Measurements from ENCODE around the gene PNRC2. TPM values are rescaled to one million over a fixed set of nuclear protein-coding genes. Genes with fewer than 3 reads are reported as not detected.

The PNRC2 gene
- total and polyA plus RNA-seq, 2 donors (not counting 1 experiment from before 2014, with no cell fraction given), result 84.4 to 96.6 TPM

DNA sequence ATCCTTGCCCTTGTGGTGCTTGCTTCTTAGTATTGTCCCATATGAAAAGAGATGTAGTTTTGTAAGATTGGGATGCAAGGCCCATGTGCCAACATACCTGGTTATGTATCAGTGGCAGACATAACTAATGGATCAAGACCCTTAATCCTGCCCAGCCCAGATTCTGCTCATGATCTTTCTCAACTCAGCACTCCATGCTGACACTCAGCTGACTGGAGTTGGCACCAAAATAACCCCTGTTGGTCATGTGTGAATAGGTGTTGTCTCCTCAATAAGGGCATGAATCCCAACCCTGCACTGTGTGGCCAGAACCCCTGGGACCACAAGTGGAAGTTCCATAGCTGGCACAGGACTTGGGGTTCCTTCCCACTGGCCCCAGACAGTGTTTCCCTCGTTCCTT, 32.5 kb upstream of the PNRC2 start:
- TF ChIP-seq EZH2 (IDR thresholded peaks at IDR 0.05; ENCODE audit: low read length, missing control alignments), result no peak
- TF ChIP-seq, protein P1, sequence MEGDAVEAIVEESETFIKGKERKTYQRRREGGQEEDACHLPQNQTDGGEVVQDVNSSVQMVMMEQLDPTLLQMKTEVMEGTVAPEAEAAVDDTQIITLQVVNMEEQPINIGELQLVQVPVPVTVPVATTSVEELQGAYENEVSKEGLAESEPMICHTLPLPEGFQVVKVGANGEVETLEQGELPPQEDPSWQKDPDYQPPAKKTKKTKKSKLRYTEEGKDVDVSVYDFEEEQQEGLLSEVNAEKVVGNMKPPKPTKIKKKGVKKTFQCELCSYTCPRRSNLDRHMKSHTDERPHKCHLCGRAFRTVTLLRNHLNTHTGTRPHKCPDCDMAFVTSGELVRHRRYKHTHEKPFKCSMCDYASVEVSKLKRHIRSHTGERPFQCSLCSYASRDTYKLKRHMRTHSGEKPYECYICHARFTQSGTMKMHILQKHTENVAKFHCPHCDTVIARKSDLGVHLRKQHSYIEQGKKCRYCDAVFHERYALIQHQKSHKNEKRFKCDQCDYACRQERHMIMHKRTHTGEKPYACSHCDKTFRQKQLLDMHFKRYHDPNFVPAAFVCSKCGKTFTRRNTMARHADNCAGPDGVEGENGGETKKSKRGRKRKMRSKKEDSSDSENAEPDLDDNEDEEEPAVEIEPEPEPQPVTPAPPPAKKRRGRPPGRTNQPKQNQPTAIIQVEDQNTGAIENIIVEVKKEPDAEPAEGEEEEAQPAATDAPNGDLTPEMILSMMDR (conservative IDR thresholded peaks at IDR 0.05 in 1 of 2, IDR thresholded peaks at IDR 0.05 in 1 of 2; ENCODE audit: low read depth in 1 of 2, low read length in 2 of 2), result no peak
- H3K79me2 ChIP-seq (ENCODE audit: control insufficient read depth, insufficient read depth, low read length), result no peaks in the 10 kb centered on the region

DNA sequence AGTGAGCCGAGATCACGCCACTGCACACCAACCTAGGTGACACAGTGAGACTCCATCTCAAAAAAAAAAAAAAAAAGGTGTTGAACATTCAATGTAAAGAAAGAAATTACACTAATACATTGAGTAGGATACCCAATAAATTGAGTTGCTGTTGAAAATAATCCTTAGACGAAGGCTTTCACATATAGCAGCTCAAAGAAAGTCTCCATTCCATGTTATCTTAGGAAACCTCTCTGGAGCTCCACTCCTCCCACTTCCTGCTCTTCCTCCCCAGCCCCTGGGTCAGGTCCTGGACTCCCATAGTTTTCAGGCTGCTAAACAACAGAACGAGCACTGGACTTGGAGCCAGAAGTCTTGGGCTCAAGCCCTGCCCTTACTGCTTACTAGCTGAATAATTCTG, 30.8 kb upstream of the PNRC2 start:
- Histone ChIP-seq H3K4me1 (ENCODE audit: control insufficient read depth, extremely low read depth, insufficient read depth, low read length) (no peaks in the 10 kb centered on the region), H4K20me1 (ENCODE audit: control insufficient read depth, extremely low read depth, insufficient read depth, low read length) (no peaks in the 10 kb centered on the region), H2AFZ (ENCODE audit: low read length) (no peak overlapping the region), H3K36me3 (ENCODE audit: control insufficient read depth, insufficient read depth, low read length) (no peaks in the 10 kb centered on the region), H3K79me2 (ENCODE audit: control insufficient read depth, insufficient read depth, low read length) (no peaks in the 10 kb centered on the region), H3K9me3 (ENCODE audit: control insufficient read depth, insufficient read depth, low read depth, low read length) (no peaks in the 10 kb centered on the region), H3K4me2 (ENCODE audit: extremely low read depth, insufficient read depth, low read length) (no peak overlapping the region), H3K4me3 (replicated peaks in 1 of 4; ENCODE audit: control extremely low read depth in 1 of 4, insufficient read depth in 1 of 4, low read depth in 3 of 4, low read length in 4 of 4) (no peak overlapping the region), H3K27me3 (ENCODE audit: control insufficient read depth, insufficient read depth, low read length) (peaks cover 2% of the 10 kb centered on the region), H3K9ac (ENCODE audit: insufficient read depth, low read length) (no peak overlapping the region), H3K27ac (ENCODE audit: insufficient read depth, low read length) (no peak overlapping the region)
- no peak for DNase-seq (ENCODE audit: low read depth in 2 of 2)
- TF ChIP-seq EZH2 (IDR thresholded peaks at IDR 0.05; ENCODE audit: low read length, missing control alignments), result no peak
- TF ChIP-seq, protein P1 (conservative IDR thresholded peaks at IDR 0.05 in 1 of 2, IDR thresholded peaks at IDR 0.05 in 1 of 2; ENCODE audit: low read depth in 1 of 2, low read length in 2 of 2), result no peak

More for the DNA sequence above, 32.5 kb upstream of the PNRC2 start:
- Histone ChIP-seq H3K9me3 (ENCODE audit: control insufficient read depth, insufficient read depth, low read depth, low read length) (no peaks in the 10 kb centered on the region), H3K4me3 (replicated peaks in 1 of 4; ENCODE audit: control extremely low read depth in 1 of 4, insufficient read depth in 1 of 4, low read depth in 3 of 4, low read length in 4 of 4) (no peak overlapping the region), H3K9ac (ENCODE audit: insufficient read depth, low read length) (no peak overlapping the region), H3K27me3 (ENCODE audit: control insufficient read depth, insufficient read depth, low read length) (no peaks in the 10 kb centered on the region), H3K4me2 (ENCODE audit: extremely low read depth, insufficient read depth, low read length) (no peak overlapping the region), H3K27ac (ENCODE audit: insufficient read depth, low read length) (no peak overlapping the region), H4K20me1 (ENCODE audit: control insufficient read depth, extremely low read depth, insufficient read depth, low read length) (no peaks in the 10 kb centered on the region), H3K36me3 (ENCODE audit: control insufficient read depth, insufficient read depth, low read length) (no peaks in the 10 kb centered on the region), H2AFZ (ENCODE audit: low read length) (no peak overlapping the region), H3K4me1 (ENCODE audit: control insufficient read depth, extremely low read depth, insufficient read depth, low read length) (no peaks in the 10 kb centered on the region)
- no peak for DNase-seq (ENCODE audit: low read depth in 2 of 2)

DNA sequence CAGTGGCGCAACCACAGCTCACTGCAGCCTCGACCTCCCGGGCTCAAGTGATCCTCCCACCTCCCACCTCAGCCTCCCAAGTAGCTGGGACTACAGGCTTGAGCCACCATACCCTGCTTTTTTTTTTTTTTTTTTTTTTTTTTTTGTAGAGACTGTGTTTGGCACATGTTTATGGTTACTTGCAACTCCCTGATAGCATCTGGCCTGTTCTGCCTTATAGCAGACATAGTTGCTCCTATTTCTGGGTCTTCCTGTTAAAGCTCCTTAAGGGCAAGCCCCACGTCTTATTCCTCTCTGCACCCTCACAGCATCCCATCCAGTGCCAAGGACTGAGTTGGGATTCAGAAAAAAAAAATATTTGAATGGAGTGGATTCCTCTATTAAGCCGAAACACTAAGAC, 29.4 kb upstream of the PNRC2 start:
- Histone ChIP-seq H2AFZ (ENCODE audit: low read length) (no peak overlapping the region), H3K9me3 (ENCODE audit: control insufficient read depth, insufficient read depth, low read depth, low read length) (no peaks in the 10 kb centered on the region), H3K4me3 (replicated peaks in 1 of 4; ENCODE audit: control extremely low read depth in 1 of 4, insufficient read depth in 1 of 4, low read depth in 3 of 4, low read length in 4 of 4) (no peak overlapping the region), H3K27ac (ENCODE audit: insufficient read depth, low read length) (no peak overlapping the region), H4K20me1 (ENCODE audit: control insufficient read depth, extremely low read depth, insufficient read depth, low read length) (no peaks in the 10 kb centered on the region), H3K9ac (ENCODE audit: insufficient read depth, low read length) (no peak overlapping the region), H3K4me2 (ENCODE audit: extremely low read depth, insufficient read depth, low read length) (no peak overlapping the region), H3K27me3 (ENCODE audit: control insufficient read depth, insufficient read depth, low read length) (peaks cover 2% of the 10 kb centered on the region), H3K4me1 (ENCODE audit: control insufficient read depth, extremely low read depth, insufficient read depth, low read length) (no peaks in the 10 kb centered on the region), H3K36me3 (ENCODE audit: control insufficient read depth, insufficient read depth, low read length) (no peaks in the 10 kb centered on the region), H3K79me2 (ENCODE audit: control insufficient read depth, insufficient read depth, low read length) (no peaks in the 10 kb centered on the region)
- no peak for DNase-seq (ENCODE audit: low read depth in 2 of 2)
- TF ChIP-seq EZH2 (IDR thresholded peaks at IDR 0.05; ENCODE audit: low read length, missing control alignments), result no peak
- TF ChIP-seq, protein P1 (conservative IDR thresholded peaks at IDR 0.05 in 1 of 2, IDR thresholded peaks at IDR 0.05 in 1 of 2; ENCODE audit: low read depth in 1 of 2, low read length in 2 of 2), result no peak

Data from fibroblast of lung (primary cell).